Skin epidermis (tissue), 12 donors: Measurements from ENCODE around the gene ATP5MG.
A peak's percentile ranks its signal among the peaks of the same experiment; 100 is the strongest.

ENCODE experiments used
- H3K27ac ChIP-seq, 21 experiments: fragments of 200-600 bp; sonication (generic) in 11 of 21; one replicate each; pipeline ENCODE4 v1.5.0; 2020; ENCODE audit warnings: mild to moderate bottlenecking in 3 of 21, inconsistent platforms in 2 of 21, moderate library complexity in 2 of 21
- H3K4me3 ChIP-seq, 7 experiments: fragments of 200-600 bp; sonication (generic) in 2 of 7; one replicate each; pipeline ENCODE4 v1.5.0; 2020; ENCODE audit warnings: inconsistent platforms in 2 of 7, mild to moderate bottlenecking in 2 of 7, moderate library complexity in 1 of 7

ATP5MG gene

GRCh38 chr11:118437208-118438125 lies 36.1 kb downstream of the ATP5MG start:
- peak overlapping the region; percentile 66 to 97 (median 93) for H3K4me3 ChIP-seq

GRCh38 chr11:118438314-118438931 lies 37.0 kb downstream of the ATP5MG start:
- H3K4me3 ChIP-seq, result peak overlapping the region; percentile 66 to 97 (median 93)
- H3K27ac ChIP-seq, result peak overlapping the region in 20 of 21 experiments; percentile 3 to 97 (median 89)

More at GRCh38 chr11:118437208-118438125, 36.1 kb downstream of the ATP5MG start:
- peak overlapping the region; percentile 20 to 97 (median 90) for H3K27ac ChIP-seq

- H3K4me3 ChIP-seq, result no peak overlapping the region
- H3K27ac ChIP-seq, result no peak overlapping the region
These were observed 38.2 kb downstream of the ATP5MG start for GRCh38 chr11:118439646-118440045.

GRCh38 chr11:118441770-118442275 lies 40.4 kb downstream of the ATP5MG start:
- Histone ChIP-seq H3K4me3 (no peak overlapping the region), H3K27ac (peak overlapping the region in 4 of 21 experiments; percentile 13 to 40 (median 24))

GRCh38 chr11:118442301-118442700 lies 40.9 kb downstream of the ATP5MG start:
- peak overlapping the region in 3 of 21 experiments; percentile 13 to 40 (median 24) for H3K27ac ChIP-seq
- H3K4me3 ChIP-seq, result no peak overlapping the region

- no peak overlapping the region for H3K4me3 ChIP-seq
- peak overlapping the region in 1 of 21 experiments; percentile 26 for H3K27ac ChIP-seq
These were observed 41.6 kb downstream of the ATP5MG start for GRCh38 chr11:118442908-118443589.

- Histone ChIP-seq H3K27ac (no peak overlapping the region), H3K4me3 (no peak overlapping the region)
These were observed 42.3 kb downstream of the ATP5MG start for GRCh38 chr11:118443590-118444218.

- H3K4me3 ChIP-seq, result no peak overlapping the region
- no peak overlapping the region for H3K27ac ChIP-seq
These were observed 46.0 kb downstream of the ATP5MG start for GRCh38 chr11:118447423-118447822.

- H3K27ac ChIP-seq, result no peak overlapping the region
- no peak overlapping the region for H3K4me3 ChIP-seq
These were observed 46.9 kb downstream of the ATP5MG start for GRCh38 chr11:118448294-118448693.

GRCh38 chr11:118449316-118449918 lies 48.0 kb downstream of the ATP5MG start:
- no peak overlapping the region for H3K4me3 ChIP-seq
- no peak overlapping the region for H3K27ac ChIP-seq

GRCh38 chr11:118450451-118450850 lies 49.0 kb downstream of the ATP5MG start:
- H3K27ac ChIP-seq, result no peak overlapping the region
- H3K4me3 ChIP-seq, result no peak overlapping the region
